BJ (cell line): ENCODE measurements around the gene UPK3A. TPM values are rescaled to one million over a fixed set of nuclear protein-coding genes. Genes with fewer than 3 reads are reported as not detected.

Experiments used
- CTCF ChIA-PET: fragments of 350-600 bp; formaldehyde crosslinking; extraction: SDS; loops from one replicate; lab custom pipeline; 2021; ENCODE audit warnings: antibody characterized with exemption, inconsistent platforms; lab: Yijun Ruan, JAX
- POLR2A ChIA-PET: fragments of 300-600 bp; sonication (Branson Sonifier 250); formaldehyde crosslinking; extraction: SDS; loops from one replicate; lab custom pipeline; 2021; ENCODE audit warnings: antibody characterized with exemption; lab: Charles Lee
- DNase-seq: peaks from one replicate; pipeline ENCODE4 v3.0.0-alpha.2; 2011; ENCODE audit warnings: low read depth
- H3K27me3 ChIP-seq: 2 replicates; pipeline ENCODE4 v1.6.0; 2011; ENCODE audit warnings: low read length; ENCODE audit not compliant: control insufficient read depth, insufficient read depth
- H3K36me3 ChIP-seq: 2 replicates; pipeline ENCODE4 v1.5.1; 2011; ENCODE audit warnings: low read length; ENCODE audit not compliant: control insufficient read depth, insufficient read depth
- H3K4me3 ChIP-seq: 2 replicates; pipeline ENCODE4 v1.5.1; 2011; ENCODE audit warnings: low read depth, mild to moderate bottlenecking, control low read depth, low read length
- polyA plus RNA-seq: library from polyadenylated mRNA; depleted of rRNA; stranded (reverse); fragments of >200 nt; gene quantifications from 2 replicates; pipeline ENCODE4 v1.2.3, GENCODE V29; 2011
- TF ChIP-seq, protein P1 (sequence below): IDR thresholded peaks from 2 replicates; pipeline ENCODE4 v1.5.1; 2011; ENCODE audit warnings: low read depth, mild to moderate bottlenecking, control low read depth, inconsistent platforms, low read length, moderate library complexity; ENCODE audit not compliant: insufficient read depth

The UPK3A gene
- polyA plus RNA-seq, 1 experiment = not detected

DNA sequence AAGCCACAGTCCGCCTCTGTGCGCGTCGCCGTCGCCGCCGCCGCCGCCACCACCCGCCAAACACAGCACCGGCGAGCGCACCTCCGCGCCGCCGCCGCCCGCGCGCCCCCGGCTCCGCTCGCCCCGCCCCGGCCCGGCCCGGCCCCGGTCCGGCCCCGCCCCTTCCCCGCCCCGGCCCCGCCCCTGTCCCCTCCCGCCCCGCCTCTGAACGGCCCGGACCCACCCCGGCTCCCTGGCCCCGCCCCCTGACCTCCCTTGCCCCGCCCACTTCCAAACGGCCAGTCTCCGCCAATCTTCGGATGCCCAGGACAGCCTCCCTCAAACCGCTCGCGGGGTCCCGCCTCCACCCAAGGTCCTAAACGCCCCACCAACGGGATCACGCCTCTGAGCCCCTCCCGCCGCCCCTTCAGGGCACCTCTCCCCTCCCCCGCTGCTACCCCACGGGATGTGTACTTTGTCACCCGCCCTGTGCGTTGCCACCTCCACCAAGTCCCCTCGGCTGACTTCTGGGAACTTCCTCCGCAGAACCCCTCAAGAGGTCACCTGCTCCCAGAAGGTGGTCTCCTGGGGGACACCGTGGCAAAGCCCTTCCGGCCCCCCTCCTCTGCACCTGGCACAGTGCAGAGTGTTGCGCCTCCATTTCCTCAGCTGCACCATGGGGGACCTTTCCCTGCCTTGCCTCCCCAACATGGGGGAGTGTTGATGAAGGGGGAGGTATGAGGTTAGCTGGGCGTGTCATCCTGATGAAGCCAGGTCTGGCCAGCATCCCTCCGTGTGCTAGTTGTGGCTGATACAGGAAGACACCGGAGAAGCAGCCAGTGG lies 43.7 kb upstream of the UPK3A start, which contains the start of gene KIAA0930:
Gene KIAA0930, minus strand, starts transcription at position 85 of the 822 bp plus-strand sequence. CDS start 191 bp downstream, outside the sequence.
- TF ChIP-seq, protein P1, sequence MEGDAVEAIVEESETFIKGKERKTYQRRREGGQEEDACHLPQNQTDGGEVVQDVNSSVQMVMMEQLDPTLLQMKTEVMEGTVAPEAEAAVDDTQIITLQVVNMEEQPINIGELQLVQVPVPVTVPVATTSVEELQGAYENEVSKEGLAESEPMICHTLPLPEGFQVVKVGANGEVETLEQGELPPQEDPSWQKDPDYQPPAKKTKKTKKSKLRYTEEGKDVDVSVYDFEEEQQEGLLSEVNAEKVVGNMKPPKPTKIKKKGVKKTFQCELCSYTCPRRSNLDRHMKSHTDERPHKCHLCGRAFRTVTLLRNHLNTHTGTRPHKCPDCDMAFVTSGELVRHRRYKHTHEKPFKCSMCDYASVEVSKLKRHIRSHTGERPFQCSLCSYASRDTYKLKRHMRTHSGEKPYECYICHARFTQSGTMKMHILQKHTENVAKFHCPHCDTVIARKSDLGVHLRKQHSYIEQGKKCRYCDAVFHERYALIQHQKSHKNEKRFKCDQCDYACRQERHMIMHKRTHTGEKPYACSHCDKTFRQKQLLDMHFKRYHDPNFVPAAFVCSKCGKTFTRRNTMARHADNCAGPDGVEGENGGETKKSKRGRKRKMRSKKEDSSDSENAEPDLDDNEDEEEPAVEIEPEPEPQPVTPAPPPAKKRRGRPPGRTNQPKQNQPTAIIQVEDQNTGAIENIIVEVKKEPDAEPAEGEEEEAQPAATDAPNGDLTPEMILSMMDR = no peak
- DNase-seq = no peak
- peaks cover 8% of the 10 kb centered on the region for H3K36me3 ChIP-seq
- no peaks in the 10 kb centered on the region for H3K27me3 ChIP-seq
- peak within 1 kb of the TSS; percentile 75 for H3K4me3 ChIP-seq
- CTCF ChIA-PET = no interaction called here
- POLR2A ChIA-PET = no interaction called here

DNA sequence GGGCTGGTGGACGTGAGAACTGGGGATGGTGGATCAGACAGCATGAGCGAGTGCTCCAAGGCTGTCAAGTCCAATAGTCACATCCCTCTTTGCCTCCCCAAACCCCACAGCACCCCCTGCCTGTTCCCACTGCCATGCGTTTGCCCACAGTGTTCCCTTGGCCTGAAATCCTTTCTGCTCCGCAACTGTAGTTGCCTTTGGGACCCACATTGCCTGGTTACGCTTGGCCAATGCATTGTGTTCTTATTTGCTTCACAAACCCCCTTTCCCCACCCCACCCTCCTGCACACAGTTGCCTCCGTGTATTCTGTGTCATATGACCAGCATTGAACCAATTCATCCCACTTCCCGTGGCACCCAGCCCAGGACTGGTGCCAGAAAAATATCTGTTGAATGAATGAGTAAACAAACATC lies 42.0 kb upstream of the UPK3A start:
- Histone ChIP-seq H3K27me3 (no peaks in the 10 kb centered on the region), H3K36me3 (peaks cover 4% of the 10 kb centered on the region), H3K4me3 (no peak overlapping the region)
- POLR2A ChIA-PET = no interaction called here
- TF ChIP-seq, protein P1 = no peak
- CTCF ChIA-PET = interaction anchor here (0.7 kb wide), 1 partner anchor 130 kb away, joined by 3 read pairs; no protein-coding TSS in a partner anchor
- DNase-seq = no peak

GRCh38 chr22:45244916-45245315 lies 39.8 kb upstream of the UPK3A start:
- ChIA-PET CTCF (interaction anchor here (1.0 to 2.0 kb wide), 2 partner anchors 36 to 144 kb away, joined by 3 to 8 read pairs; no protein-coding TSS in a partner anchor), POLR2A (no interaction called here)
- DNase-seq = no peak
- no peak overlapping the region for H3K4me3 ChIP-seq
- H3K27me3 ChIP-seq = no peaks in the 10 kb centered on the region
- H3K36me3 ChIP-seq = no peaks in the 10 kb centered on the region
- TF ChIP-seq, protein P1 = no peak

GRCh38 chr22:45246060-45246985 lies 38.4 kb upstream of the UPK3A start:
- TF ChIP-seq, protein P1 = no peak

More at GRCh38 chr22:45246060-45246985, 38.4 kb upstream of the UPK3A start:
- ChIA-PET POLR2A (interaction anchor here (0.5 to 0.6 kb wide), 2 partner anchors 22 to 751 kb away, joined by 3 to 6 read pairs; no protein-coding TSS in a partner anchor), CTCF (interaction anchor here (0.6 to 2.0 kb wide), 6 partner anchors 16 to 306 kb away, joined by 3 to 8 read pairs (median 3); no protein-coding TSS in a partner anchor)
- Histone ChIP-seq H3K36me3 (no peaks in the 10 kb centered on the region), H3K4me3 (no peak overlapping the region), H3K27me3 (no peaks in the 10 kb centered on the region)
- DNase-seq = peak; percentile 97
